ENCODE measurements around the gene TEX30.

TEX30 gene

DNA sequence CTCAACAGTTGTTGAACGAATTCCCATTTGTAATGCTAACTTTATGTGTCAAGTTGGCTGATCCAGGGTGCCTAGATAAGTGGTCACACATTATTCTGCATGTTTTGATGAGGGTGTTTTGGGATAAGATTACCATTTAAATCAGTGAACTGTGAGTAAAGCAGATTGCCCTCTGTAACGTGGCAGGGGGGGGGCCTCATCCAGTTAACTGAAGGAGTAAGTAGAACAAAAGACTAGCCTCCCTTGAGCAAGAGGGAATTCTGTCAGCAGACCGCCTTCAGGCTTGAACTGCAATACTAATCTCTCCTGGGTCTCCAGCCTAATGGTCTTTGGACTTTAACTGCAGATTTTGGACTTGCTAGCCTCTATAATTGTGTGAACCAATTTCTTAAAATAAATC lies 4.2 kb upstream of the TEX30 start:
- DNase-seq, result no peak

DNA sequence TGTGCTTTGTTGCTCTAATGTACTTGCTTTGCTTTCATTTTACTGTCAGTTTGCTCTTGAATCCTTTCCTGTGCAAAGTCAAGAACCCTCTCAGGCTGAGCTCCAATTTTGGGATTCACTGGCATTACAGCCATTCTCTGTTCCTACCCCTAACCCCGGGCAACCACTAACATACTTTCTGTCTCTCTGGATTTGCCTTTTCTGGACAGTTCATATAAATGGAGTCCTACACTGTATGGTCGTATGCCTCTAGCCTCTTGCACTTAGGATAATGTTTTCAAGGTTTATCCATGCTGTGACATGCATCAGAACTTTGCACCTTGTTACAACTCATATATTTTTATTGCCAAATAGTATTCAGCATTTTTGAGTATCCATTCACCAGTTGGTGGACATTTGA lies 2.7 kb upstream of the TEX30 start:
- no peak for DNase-seq

DNA sequence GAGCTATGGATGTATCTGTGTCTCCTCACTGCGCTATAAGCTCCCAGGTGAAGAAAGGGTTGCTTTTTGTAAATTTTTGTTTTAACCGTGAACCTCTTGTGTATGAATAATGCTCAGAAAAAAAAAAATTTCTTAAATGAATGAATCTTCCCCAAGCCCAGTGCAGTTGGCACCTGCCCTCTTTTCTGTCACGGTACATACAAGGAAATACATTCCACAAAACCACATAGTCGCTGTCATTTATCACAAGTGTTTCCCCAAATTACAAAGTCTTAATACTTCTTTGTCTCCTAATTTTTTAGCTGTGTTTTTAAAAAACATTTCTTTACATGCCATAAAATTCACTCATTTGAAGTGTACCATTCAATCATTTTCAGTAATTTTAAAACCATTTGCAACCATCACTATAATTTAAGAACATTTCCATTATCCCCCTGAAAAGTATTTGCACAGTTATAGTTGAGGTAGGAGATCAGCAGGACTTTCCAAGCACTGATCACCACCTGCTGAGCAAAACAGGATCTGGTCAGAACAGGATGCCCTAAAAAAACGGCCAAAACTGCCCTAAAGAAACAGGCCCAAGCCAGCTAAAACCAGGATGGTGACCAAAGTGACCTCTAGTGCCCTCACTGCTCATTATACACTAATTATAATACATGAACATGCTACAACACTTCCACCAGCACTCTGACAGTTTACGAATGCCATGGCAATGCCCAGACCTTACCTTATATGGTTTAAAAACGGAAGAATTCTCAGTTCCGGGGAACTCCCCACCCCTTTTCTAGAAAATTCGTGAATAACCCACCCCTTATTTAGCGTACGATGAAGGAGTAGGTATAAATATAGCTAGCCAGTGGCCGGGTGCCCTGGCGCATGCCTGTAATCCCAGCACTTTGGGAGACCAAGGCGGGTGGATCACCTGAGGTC lies 1.3 kb upstream of the TEX30 start:
- DNase-seq, result no peak

DNA sequence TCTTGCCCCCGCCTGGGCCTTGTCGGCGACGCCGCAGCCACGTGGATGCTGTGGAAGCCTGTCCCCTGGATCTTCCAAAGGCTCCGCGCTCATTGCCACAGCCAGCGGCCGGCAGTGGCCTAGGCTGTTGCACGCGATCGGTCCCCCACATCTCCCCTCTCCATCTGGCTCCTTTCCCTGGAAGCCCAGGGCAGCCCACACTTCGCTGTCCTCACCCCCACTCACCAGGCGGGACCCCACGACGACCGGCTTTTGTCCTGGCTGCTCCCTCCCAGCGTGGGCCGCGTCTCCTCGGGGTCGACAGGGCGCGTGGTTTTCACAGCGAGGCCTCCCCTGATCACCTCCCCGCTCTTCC lies 605 bp upstream of the TEX30 start:
- no peak for DNase-seq

DNA sequence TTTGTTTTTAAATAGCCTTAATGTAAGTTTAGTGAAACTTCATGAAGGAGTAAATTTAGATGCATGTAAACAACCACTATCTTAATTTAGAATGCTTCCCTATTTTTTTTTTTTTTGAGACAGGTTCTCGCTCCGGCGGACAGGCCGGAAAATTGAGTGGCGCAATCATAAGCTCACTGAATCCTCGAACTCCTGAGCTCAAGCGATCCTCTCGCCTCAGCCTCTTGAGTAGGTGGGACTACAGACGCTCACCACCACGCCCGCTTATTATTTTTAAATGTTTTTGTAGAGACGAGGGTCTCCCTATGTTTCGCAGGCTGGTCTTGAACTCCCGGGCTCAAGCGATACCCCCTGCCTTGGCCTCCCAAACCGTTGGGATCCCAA lies 1.6 kb downstream of the TEX30 start:
- DNase-seq, result no peak

DNA sequence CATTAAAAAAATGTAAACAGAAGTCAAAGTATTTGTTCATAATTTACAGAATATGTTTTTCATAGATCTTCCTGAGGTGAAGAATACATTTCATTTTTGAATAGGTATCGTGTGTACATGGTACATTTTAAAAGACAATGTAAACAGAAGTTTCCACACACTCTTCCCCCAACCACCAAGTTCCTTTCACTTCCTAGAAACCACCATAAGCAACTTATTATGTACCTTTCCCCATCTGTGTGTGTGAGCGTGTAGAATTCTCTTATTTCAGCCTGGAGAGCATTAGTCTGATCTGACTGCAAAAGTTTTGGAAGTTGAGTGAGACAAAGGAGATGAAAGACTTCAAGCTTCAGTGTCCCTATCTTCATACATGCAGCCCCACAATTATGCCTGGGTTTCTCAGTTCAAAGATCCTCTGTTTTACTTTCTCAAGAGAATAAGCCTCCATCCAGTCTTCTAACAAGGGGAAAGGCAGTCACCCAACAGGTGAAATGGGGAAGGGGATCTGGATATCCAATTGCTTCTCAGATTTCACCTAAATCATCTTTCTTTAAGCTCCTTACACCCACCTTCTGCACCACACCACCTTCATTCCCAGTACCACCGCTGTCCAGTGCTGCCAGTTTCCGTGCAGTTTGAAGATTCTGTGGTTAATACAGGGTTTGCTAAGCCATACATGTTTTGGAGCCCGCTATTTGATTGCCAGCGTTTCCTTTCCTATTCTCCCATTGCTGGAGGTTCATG lies 2.1 kb downstream of the TEX30 start:
- DNase-seq, result no peak

DNA sequence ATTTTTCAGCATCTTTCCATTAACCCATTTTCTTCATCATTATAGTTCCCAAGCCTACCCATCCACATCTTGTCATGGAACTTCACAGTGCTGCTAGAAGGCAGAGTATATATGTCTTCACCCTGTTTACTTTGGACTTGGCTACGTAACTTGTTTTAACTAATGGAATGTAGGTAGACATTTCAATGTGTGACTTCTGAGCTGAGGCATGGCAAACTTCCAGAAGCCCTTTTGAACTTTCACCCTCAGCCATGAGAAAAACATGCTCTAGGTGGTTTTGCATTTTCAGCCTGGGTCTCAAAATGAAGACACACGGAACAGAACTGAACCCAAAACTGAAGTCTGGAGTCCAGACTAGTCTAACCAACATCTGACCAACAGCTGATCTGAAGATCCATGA lies 3.2 kb downstream of the TEX30 start:
- no peak for DNase-seq

DNA sequence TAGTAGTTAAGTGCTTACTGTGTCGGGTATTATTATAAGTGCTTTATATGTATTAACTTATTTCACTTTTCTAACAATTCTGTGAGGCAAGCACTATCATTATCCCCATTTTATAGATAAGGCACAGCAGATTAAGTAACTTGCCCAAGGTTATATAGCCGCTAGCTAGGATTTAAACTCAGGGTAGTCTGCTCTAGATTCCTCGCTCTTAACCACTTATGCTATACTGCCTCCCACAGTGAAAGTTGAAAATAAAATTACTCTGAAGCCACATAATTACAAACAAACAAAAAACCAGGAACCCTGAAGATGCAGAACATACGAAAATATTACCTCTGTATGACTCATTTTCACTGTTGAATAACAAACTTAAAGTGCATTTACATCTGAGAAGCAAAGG lies 3.9 kb downstream of the TEX30 start:
- DNase-seq, result no peak

DNA sequence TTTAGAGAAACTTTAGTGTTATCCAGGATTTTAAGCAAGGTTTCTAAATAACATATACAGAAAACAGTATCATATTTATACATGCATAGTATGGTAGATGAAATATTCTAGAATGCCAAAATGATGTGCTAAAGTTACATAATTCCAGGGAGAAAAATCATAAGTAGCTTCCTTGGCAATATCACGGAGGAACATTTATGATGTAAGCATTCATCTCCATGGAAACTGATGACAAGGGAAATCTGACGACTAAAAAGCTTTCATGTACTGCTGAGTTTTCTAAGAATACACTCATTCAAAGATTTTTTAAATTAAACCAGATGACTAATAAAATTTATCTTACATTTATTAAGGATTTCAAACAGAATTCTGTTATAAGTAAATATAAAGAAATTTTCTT lies 4.7 kb downstream of the TEX30 start:
- no peak for DNase-seq

DNA sequence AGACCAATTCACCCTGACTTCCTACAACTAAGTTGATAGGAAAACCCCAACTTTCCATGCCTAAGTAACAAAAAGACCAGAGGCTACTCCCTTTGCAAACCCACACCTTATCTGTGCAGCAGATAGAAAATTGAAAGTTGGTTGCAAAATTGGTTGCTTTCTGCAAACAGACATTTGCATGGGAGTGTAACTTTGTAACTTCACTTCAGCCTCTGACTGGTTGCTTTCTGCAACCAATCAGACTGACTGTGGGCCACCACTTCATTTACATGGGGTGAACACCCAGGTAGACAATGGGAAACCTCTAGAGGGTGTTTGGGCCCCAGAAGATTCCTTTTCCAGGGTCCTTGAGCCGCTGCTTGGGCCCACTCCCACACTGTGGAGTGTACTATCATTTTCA lies 9.8 kb downstream of the TEX30 start:
- no peak for DNase-seq

DNA sequence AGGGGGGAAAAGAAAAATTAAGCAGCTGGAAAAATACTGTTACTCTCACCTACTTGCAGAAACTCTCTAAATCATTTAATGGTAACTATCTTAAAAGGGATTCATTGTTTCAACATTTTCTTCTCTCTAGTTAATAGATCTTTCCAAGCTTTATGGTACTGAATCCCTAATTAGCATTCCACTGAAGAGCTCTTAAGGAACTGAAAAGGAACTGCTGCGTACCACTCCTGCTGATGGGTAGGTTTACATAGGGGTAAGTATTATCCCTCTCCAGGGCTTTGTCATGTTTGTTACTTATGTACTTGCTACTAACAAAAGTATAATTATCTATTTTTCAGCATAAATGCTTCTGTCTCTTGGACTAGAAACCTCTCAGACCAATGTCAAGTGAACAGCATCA lies 12.5 kb downstream of the TEX30 start:
- DNase-seq, result no peak

DNA sequence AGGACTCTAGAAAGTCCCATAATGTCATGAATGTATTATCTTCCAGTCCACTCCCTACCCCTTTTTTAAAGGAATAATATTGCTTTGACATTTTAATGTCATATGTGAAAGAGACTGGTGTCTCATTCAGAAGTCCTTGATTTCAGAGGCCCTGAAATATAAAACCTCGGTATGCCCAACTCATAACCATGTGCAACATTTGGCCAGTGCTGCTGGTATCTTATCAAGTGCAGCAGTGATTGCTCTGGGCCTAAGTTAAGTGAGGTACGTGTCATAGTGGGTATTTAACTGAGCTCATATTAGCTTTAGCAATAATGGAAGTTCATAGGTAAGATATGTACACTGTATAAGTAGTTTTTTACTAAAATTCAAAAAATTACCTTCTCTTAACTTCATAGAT lies 14.7 kb downstream of the TEX30 start:
- no peak for DNase-seq

DNA sequence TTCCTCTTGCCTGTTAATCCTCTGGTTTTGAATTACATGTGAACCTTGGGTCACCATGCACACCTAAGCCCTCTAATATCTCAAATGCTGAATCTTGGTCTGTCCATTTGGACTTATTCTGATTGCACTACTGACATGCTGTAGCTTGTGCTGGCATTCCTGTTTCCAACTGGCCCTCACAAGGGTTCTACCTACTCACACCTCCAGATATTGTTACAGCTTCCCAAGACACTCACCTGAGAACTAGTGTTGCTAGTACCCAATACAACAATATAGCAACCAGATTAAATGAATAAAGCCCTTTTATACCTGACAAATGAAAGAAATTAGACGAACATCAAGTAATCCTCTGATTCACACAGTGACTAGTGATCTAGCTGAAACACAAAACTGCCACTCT lies 16.6 kb downstream of the TEX30 start:
- no peak for DNase-seq

DNA sequence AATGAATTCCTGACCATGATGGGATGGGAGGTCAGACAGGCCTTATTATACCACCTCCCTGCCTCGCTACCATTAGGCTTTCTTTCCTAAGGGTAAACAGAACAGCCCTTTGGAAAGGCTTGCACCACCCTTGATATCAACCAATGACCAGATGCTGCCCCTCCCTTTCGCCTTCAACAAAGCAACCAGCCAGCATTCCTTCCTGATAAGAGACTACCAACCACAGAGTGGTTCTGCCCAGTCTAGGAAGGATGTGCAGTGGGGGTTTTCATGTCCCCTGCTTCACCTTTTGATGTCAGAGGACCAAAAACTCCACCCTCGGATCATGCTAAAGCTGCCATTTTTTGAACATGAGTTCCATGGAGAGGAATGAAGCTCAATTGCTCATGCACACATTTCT lies 21.7 kb downstream of the TEX30 start:
- no peak for DNase-seq

DNA sequence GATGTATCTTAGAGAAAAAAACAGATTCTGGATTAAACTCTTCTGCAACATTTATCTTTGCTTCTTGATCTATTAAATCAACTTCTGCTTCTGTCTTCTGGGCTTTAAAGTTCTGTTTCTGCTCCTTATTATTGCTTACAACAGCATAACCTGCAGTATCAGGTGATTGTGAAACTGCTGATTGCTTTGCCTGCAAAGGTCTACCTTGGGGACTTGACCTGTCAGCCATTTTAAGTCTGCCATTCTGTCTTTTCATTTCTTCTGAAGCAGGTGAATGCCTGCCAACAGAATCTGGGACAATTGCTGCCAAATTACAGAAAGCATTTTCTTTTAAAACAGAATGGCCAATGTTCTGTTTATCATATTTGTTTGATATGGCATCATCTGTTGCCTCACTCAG lies 31.1 kb downstream of the TEX30 start:
- peak; percentile 66 for DNase-seq

DNA sequence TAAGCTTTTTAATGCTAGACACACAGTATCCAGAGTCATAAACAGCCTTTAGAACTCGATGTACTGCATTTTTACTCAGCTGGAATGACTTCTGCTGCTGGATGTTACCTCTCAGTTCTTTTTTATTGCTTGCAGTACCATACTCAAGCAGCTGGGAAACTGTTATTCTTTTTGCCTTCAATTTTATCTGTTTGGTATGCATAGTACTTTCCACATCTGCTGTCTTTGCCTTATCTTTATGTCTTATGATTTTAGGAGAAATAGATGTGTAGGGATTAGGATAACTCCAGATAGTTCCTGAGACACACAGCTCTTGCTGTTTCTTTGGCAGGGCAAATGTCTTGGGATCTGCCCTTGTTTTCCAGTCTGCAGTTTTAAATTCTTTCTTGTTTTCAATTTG lies 31.5 kb downstream of the TEX30 start:
- DNase-seq, result peak; percentile 8

DNA sequence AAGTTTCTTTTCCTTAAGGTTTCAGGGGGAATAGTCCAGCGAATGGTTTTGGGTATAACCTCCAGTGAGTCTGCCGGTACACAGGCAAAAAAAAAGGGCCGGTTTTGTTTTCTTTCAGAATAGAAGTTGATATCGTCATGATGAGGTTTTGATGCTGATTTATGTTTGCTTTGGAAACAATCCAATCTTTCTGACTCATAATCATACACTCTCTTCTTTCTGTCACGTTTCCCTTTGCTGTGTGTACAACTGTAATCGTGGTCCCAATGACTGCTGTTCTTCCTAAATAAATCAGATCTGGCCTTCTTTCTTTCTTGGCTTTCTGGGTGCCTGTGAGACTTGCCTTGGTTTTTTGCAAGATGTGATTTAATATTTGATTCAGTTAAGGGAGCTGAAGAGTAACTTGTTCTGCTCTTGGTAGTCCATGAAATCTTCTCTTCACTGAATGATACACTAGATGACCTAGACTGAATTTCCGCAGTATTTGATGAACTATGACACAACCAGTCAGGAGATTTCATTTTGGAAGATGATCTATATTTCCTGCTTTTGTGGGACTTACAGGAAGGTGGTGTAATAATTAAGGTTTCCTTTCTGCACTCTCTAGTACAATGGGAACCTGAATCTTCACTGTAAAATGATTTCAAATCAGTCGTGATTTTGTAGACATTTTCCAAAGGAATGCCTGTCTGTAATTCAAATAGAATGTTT lies 43.9 kb downstream of the TEX30 start:
- DNase-seq, result no peak

DNA sequence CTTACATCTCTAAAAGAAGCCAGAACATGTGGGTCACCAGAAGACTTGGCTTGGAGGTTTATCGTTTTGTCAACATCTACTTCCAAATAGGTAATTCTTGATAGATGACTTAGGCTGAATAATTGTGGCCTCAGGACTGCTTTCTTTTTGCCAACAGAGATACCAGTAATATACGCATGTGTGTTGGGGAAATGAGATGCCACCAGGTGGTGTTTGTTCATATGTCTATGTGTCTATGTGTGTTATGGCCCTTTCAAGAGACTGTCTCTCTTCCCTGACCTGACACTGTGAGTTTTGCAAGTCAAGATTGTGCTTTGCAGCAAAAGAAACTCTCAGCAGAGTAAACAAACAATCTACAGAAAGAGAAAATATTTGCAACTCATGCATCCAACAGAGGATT lies 47.2 kb downstream of the TEX30 start:
- DNase-seq, result peak; percentile 20

DNA sequence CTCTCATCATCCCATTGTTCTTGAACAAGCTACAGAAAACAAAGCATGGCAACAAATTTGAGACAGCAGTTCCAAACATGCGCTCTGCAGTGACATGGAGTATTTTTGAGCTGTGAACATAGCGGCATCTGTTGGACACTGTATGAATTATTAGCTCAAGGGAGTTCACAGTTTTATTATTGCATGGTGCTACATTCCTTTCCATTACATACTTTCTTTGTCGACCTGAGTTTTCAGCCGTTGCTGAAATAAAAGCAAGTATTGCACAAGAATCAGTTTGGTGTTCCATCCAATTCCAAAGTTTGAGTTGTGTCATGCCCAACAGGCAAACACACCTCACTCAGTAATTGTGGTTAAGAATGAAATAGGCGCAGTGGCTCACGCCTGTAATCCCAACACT lies 48.7 kb downstream of the TEX30 start:
- DNase-seq, result peak; percentile 9

DNA sequence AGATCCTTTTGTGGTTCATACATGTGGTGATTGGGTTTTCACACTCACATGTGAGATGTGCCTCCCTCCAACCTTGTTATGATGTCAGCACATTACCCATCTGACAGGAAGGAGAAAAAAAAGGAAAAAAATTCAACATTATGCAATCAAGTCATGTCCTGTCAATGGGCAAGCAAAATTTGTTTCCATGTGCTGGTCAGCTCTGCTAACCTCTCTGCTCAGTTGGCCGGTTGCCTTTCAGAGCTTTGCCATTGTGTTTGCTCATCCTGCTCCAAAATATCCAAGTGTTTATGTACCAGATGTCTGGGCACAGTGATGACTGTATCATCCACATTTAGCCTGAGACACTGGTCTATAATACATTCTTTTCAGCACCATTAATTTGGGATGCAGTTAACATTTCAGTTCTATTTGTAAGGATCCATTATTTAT lies 51.8 kb downstream of the TEX30 start:
- no peak for DNase-seq

DNA sequence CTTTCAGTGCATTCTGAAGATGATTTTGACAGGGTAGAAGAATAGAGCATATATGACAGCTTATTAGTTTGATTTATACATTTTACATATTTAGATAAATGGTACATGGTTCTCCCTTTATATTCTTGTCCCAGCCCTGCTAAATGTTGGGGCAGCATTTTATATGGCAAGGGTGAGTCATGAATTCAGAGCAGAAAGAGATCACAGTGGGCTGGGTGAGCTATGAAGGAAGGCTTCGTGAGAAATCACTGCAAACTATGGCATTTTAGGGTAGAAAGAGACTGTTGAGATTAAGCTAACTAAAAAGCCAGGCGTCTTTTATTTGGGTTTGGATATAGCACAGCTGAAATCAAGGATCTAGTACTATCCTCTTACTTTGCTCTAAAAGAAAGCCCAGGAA lies 54.8 kb downstream of the TEX30 start:
- DNase-seq, result no peak

Measured in RPMI8226 (cell line).